DOHH2 (cell line): Measurements from ENCODE around the gene BTF3L4.

Experiments
- H3F3A ChIP-seq: fragments of 200-600 bp; sonication (generic), shearing (Covaris generic); 2 replicates; pipeline ENCODE4 v1.6.0; 2016; ENCODE audit warnings: antibody characterized with exemption, mild to moderate bottlenecking; ENCODE audit not compliant: control insufficient read depth, insufficient read depth
- H3K27ac ChIP-seq: fragments of 200-600 bp; sonication (generic); 2 replicates; pipeline ENCODE4 v1.5.1; 2014; ENCODE audit warnings: low read depth, mild to moderate bottlenecking, low read length, moderate library complexity
- H3K27me3 ChIP-seq: fragments of 200-600 bp; sonication (generic); 2 replicates; pipeline ENCODE4 v1.6.1; 2014; ENCODE audit warnings: mild to moderate bottlenecking, low read length, mixed read lengths; ENCODE audit not compliant: control insufficient read depth
- H3K36me3 ChIP-seq: fragments of 200-600 bp; sonication (generic); 2 replicates; pipeline ENCODE4 v1.6.1; 2014; ENCODE audit warnings: mild to moderate bottlenecking, low read length, moderate library complexity, mixed read lengths; ENCODE audit not compliant: control insufficient read depth
- H3K4me1 ChIP-seq: fragments of 200-600 bp; sonication (generic); 2 replicates; pipeline ENCODE4 v1.6.1; 2014; ENCODE audit warnings: mild to moderate bottlenecking, low read length, mixed read lengths; ENCODE audit not compliant: control insufficient read depth
- H3K4me2 ChIP-seq: fragments of 200-600 bp; sonication (generic); 2 replicates; pipeline ENCODE4 v1.6.0; 2014; ENCODE audit warnings: mild to moderate bottlenecking, low read length, moderate library complexity
- H3K4me3 ChIP-seq: fragments of 200-600 bp; sonication (generic); 2 replicates; pipeline ENCODE4 v1.5.1; 2014; ENCODE audit warnings: mild to moderate bottlenecking, low read length, mixed read lengths
- H3K79me2 ChIP-seq: fragments of 200-600 bp; sonication (generic); 2 replicates; pipeline ENCODE4 v1.6.1; 2014; ENCODE audit warnings: mild to moderate bottlenecking, low read length, mixed read lengths; ENCODE audit not compliant: control insufficient read depth
- H3K9me2 ChIP-seq: fragments of 200-600 bp; sonication (generic); replicated peaks from 2 replicates; pipeline ENCODE4 v1.6.1; 2014; ENCODE audit warnings: mild to moderate bottlenecking, low read length, mixed read lengths; ENCODE audit not compliant: control insufficient read depth
- H3K9me3 ChIP-seq: fragments of 200-600 bp; sonication (generic); 2 replicates; pipeline ENCODE4 v1.6.1; 2014; ENCODE audit warnings: antibody characterized with exemption, low read length, mixed read lengths; ENCODE audit not compliant: control insufficient read depth, insufficient read depth
- H4K20me1 ChIP-seq: fragments of 200-600 bp; sonication (generic); 2 replicates; pipeline ENCODE4 v1.6.0; 2014; ENCODE audit warnings: low read depth, mild to moderate bottlenecking, antibody characterized with exemption, low read length, moderate library complexity; ENCODE audit not compliant: control insufficient read depth, insufficient read depth
- EZH2phosphoT487 ChIP-seq: fragments of 200-600 bp; sonication (generic); IDR thresholded peaks from 2 replicates; pipeline ENCODE4 v1.6.1; 2017; ENCODE audit warnings: borderline replicate concordance, mild to moderate bottlenecking, antibody characterized with exemption, low read length, moderate library complexity, mixed read lengths
- TF ChIP-seq, protein P1 (sequence below): fragments of 200-600 bp; sonication (generic); IDR thresholded peaks from one replicate; pipeline ENCODE4 v1.5.1; 2014; ENCODE audit warnings: antibody characterized with exemption, mild to moderate bottlenecking, low read depth, low read length; ENCODE audit not compliant: poor library complexity, severe bottlenecking

BTF3L4 gene

GRCh38 chr1:52032124-52032784 lies 23.8 kb upstream of the BTF3L4 start:
- Histone ChIP-seq H3K79me2 (peaks cover 46% of the 10 kb centered on the region), H4K20me1 (peaks cover 14% of the 10 kb centered on the region; the same call in 1 of the 2 replicates), H3K4me1 (peaks cover 25% of the 10 kb centered on the region), H3K27ac (no peak overlapping the region), H3K27me3 (no peaks in the 10 kb centered on the region), H3K4me3 (peak overlapping the region; percentile 93), H3K9me2 (no peaks in the 10 kb centered on the region), H3K36me3 (peaks cover 48% of the 10 kb centered on the region), H3K9me3 (no peaks in the 10 kb centered on the region), H3K4me2 (peak overlapping the region; percentile 84), H3F3A (peaks cover 16% of the 10 kb centered on the region)
- TF ChIP-seq EZH2phosphoT487, result no peak
- TF ChIP-seq, protein P1, sequence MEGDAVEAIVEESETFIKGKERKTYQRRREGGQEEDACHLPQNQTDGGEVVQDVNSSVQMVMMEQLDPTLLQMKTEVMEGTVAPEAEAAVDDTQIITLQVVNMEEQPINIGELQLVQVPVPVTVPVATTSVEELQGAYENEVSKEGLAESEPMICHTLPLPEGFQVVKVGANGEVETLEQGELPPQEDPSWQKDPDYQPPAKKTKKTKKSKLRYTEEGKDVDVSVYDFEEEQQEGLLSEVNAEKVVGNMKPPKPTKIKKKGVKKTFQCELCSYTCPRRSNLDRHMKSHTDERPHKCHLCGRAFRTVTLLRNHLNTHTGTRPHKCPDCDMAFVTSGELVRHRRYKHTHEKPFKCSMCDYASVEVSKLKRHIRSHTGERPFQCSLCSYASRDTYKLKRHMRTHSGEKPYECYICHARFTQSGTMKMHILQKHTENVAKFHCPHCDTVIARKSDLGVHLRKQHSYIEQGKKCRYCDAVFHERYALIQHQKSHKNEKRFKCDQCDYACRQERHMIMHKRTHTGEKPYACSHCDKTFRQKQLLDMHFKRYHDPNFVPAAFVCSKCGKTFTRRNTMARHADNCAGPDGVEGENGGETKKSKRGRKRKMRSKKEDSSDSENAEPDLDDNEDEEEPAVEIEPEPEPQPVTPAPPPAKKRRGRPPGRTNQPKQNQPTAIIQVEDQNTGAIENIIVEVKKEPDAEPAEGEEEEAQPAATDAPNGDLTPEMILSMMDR, result no peak

DNA sequence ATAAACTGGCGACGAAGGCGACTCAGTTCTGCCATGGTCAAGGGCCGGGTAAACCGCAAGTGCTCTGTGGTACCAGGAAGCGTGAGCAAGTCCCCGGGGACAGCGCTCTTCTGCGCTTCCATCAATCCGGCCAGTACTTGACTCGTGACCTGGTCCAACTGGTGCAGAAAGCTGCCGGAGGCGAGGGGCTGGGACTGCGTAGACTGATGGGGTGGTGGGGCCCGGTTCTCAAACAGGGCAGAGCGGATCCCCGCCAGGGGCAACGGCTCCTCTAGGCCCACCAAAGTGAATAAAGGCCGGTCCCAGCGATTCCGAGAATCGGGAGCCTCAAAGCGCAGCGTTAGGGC lies 23.3 kb upstream of the BTF3L4 start:
- peak overlapping the region; percentile 40; the same call in 1 of the 2 replicates for H3K27ac ChIP-seq
- H3K79me2 ChIP-seq, result peaks cover 46% of the 10 kb centered on the region
- H3K4me1 ChIP-seq, result peaks cover 25% of the 10 kb centered on the region

GRCh38 chr1:52033190-52034049 lies 22.7 kb upstream of the BTF3L4 start, which contains the start of gene KTI12:
Gene KTI12, minus strand, starts transcription at chr1:52033810. Its CDS starts 49 bp downstream, at chr1:52033761.
- Histone ChIP-seq H3K27me3 (no peaks in the 10 kb centered on the region), H4K20me1 (peaks cover 14% of the 10 kb centered on the region; the same call in 1 of the 2 replicates), H3K4me2 (peak within 1 kb of the TSS; percentile 84), H3K27ac (peak within 1 kb of the TSS; percentile 40), H3K9me3 (no peaks in the 10 kb centered on the region), H3K9me2 (no peaks in the 10 kb centered on the region), H3K79me2 (peaks cover 46% of the 10 kb centered on the region), H3K4me1 (peaks cover 25% of the 10 kb centered on the region), H3K36me3 (peaks cover 48% of the 10 kb centered on the region), H3F3A (peaks cover 16% of the 10 kb centered on the region), H3K4me3 (peak within 1 kb of the TSS; percentile 93)
- no peak for TF ChIP-seq EZH2phosphoT487
- TF ChIP-seq, protein P1, result no peak

More for the DNA sequence above, 23.3 kb upstream of the BTF3L4 start:
- Histone ChIP-seq H3K9me2 (no peaks in the 10 kb centered on the region), H4K20me1 (peaks cover 14% of the 10 kb centered on the region; the same call in 1 of the 2 replicates), H3K4me2 (peak overlapping the region; percentile 84), H3K36me3 (peaks cover 48% of the 10 kb centered on the region), H3K4me3 (peak overlapping the region; percentile 93), H3K9me3 (no peaks in the 10 kb centered on the region), H3K27me3 (no peaks in the 10 kb centered on the region), H3F3A (peaks cover 16% of the 10 kb centered on the region)
- TF ChIP-seq, protein P1, result no peak
- TF ChIP-seq EZH2phosphoT487, result no peak
